SK-N-SH (cell line): ENCODE measurements around the gene ZNF511. TPM values are rescaled to one million over a fixed set of nuclear protein-coding genes. Genes with fewer than 3 reads are reported as not detected.

Source experiments
- CTCF ChIA-PET: fragments of 300-600, 350-600 bp; formaldehyde crosslinking; extraction: SDS; loops from one replicate; lab custom pipeline; 2021; lab: Yijun Ruan, JAX
- POLR2A ChIA-PET: fragments of 350-600 bp; sonication (Branson Sonifier 250); formaldehyde crosslinking; extraction: SDS; loops from one replicate; lab custom pipeline; 2020; ENCODE audit warnings: antibody characterized with exemption, inconsistent platforms; lab: Yijun Ruan, JAX
- DNase-seq: peaks from one replicate; pipeline ENCODE4 v3.0.0; 2012
- H2AFZ ChIP-seq: fragments of 200-600 bp; sonication (generic); 2 replicates; pipeline ENCODE4 v1.8.1; 2016; ENCODE audit warnings: antibody characterized with exemption, mild to moderate bottlenecking, low read depth
- H3F3A ChIP-seq: fragments of 200-600 bp; sonication (generic); replicated peaks from 2 replicates; pipeline ENCODE3; 2016; ENCODE audit warnings: antibody characterized with exemption, mild to moderate bottlenecking; ENCODE audit not compliant: insufficient read depth
- H3K27ac ChIP-seq, 2 experiments: fragments of 200-500 bp in 1 of 2; fragments of 200-600 bp in 1 of 2; sonication (Bioruptor generic) in 1 of 2; sonication (generic), shearing (Covaris generic) in 1 of 2; 2 replicates each; pipeline versions ENCODE4 v1.5.1 to v1.6.1; 2014 to 2016; ENCODE audit warnings: low read depth in 2 of 2, inconsistent platforms in 1 of 2, low read length in 1 of 2, mild to moderate bottlenecking in 1 of 2, mixed read lengths in 1 of 2
- H3K27me3 ChIP-seq: fragments of 200-600 bp; sonication (generic), shearing (Covaris generic); 2 replicates; pipeline ENCODE4 v1.6.1; 2016; ENCODE audit warnings: mixed run types; ENCODE audit not compliant: insufficient read depth
- H3K36me3 ChIP-seq, 2 experiments: fragments of 200-500 bp in 1 of 2; fragments of 200-600 bp in 1 of 2; sonication (Bioruptor generic) in 1 of 2; sonication (generic) in 1 of 2; replicated peaks in 1 of 2; 2 replicates each; pipeline versions ENCODE3 to v1.5.1; 2014 to 2016; ENCODE audit warnings: low read length in 1 of 2, mild to moderate bottlenecking in 1 of 2; ENCODE audit not compliant: insufficient read depth in 2 of 2, control insufficient read depth in 1 of 2
- H3K4me1 ChIP-seq, 2 experiments: fragments of 200-500 bp in 1 of 2; fragments of 200-600 bp in 1 of 2; sonication (Bioruptor generic) in 1 of 2; sonication (generic), shearing (Covaris generic) in 1 of 2; 2 replicates each; pipeline versions ENCODE4 v1.5.1 to v1.6.1; 2014 to 2016; ENCODE audit warnings: low read depth in 1 of 2, low read length in 1 of 2, mixed run types in 1 of 2; ENCODE audit not compliant: insufficient read depth in 2 of 2, control insufficient read depth in 1 of 2
- H3K4me2 ChIP-seq: fragments of 200-600 bp; sonication (generic), shearing (Covaris generic); 2 replicates; pipeline ENCODE4 v1.6.1; 2017; ENCODE audit warnings: mixed run types
- H3K4me3 ChIP-seq, 2 experiments: fragments of 200-500 bp in 1 of 2; fragments of 200-600 bp in 1 of 2; sonication (Bioruptor generic) in 1 of 2; sonication (generic), shearing (Covaris generic) in 1 of 2; 2 replicates each; pipeline versions ENCODE4 v1.5.1 to v1.8.1; 2014 to 2016; ENCODE audit warnings: low read depth in 2 of 2, inconsistent platforms in 1 of 2, low read length in 1 of 2, mild to moderate bottlenecking in 1 of 2, mixed read lengths in 1 of 2, moderate library complexity in 1 of 2
- H3K79me2 ChIP-seq: fragments of 200-600 bp; sonication (generic); 2 replicates; pipeline ENCODE4 v1.8.1; 2017; ENCODE audit warnings: mild to moderate bottlenecking; ENCODE audit not compliant: insufficient read depth
- H3K9ac ChIP-seq: fragments of 200-600 bp; sonication (generic); 2 replicates; pipeline ENCODE4 v1.6.1; 2017; ENCODE audit warnings: mixed run types
- H3K9me2 ChIP-seq: fragments of 200-600 bp; sonication (generic); 2 replicates; pipeline ENCODE4 v1.6.1; 2017; ENCODE audit warnings: mixed run types
- H3K9me3 ChIP-seq: fragments of 200-600 bp; sonication (generic); 2 replicates; pipeline ENCODE4 v1.6.1; 2017; ENCODE audit warnings: mixed run types, mild to moderate bottlenecking, moderate library complexity
- H4K20me1 ChIP-seq: fragments of 200-600 bp; sonication (generic); 2 replicates; pipeline ENCODE4 v1.6.1; 2017; ENCODE audit warnings: mild to moderate bottlenecking, mixed run types; ENCODE audit not compliant: insufficient read depth
- CTCF ChIP-seq: fragments of 200-600 bp; sonication (generic); IDR thresholded peaks from 2 replicates; pipeline ENCODE4 v1.6.1; 2017; ENCODE audit warnings: antibody characterized with exemption, mild to moderate bottlenecking, moderate library complexity
- EP300 ChIP-seq, 2 experiments: IDR thresholded peaks; 2 replicates each; pipeline versions ENCODE4 v1.4.0 to v1.6.1; 2012; ENCODE audit warnings: borderline replicate concordance in 1 of 2, low read depth in 1 of 2, low read length in 1 of 2
- FOSL2 ChIP-seq: IDR thresholded peaks from 2 replicates; pipeline ENCODE4 v1.4.0; 2012; ENCODE audit warnings: low read depth, mild to moderate bottlenecking, moderate library complexity, borderline replicate concordance
- GABPA ChIP-seq: IDR thresholded peaks from 2 replicates; pipeline ENCODE4 v1.4.0; 2012; ENCODE audit warnings: low read depth, mild to moderate bottlenecking
- MXI1 ChIP-seq: IDR thresholded peaks from 2 replicates; pipeline ENCODE4 v1.6.1; 2012; ENCODE audit warnings: mild to moderate bottlenecking, low read depth, low read length, improper control_type of control experiment
- NRF1 ChIP-seq: IDR thresholded peaks from 2 replicates; pipeline ENCODE4 v1.6.1; 2012; ENCODE audit warnings: low read depth, mild to moderate bottlenecking, low read length
- RAD21 ChIP-seq: IDR thresholded peaks from 2 replicates; pipeline ENCODE4 v1.6.1; 2012; ENCODE audit warnings: mild to moderate bottlenecking, low read length
- RCOR1 ChIP-seq: fragments of 150-350 bp; IDR thresholded peaks from 2 replicates; pipeline ENCODE4 v1.6.1; 2017; ENCODE audit warnings: antibody characterized with exemption, low read length
- USF1 ChIP-seq: IDR thresholded peaks from 2 replicates; pipeline ENCODE4 v1.4.0; 2012; ENCODE audit warnings: low read depth, borderline replicate concordance
- YY1 ChIP-seq: IDR thresholded peaks from 2 replicates; pipeline ENCODE4 v1.4.0; 2012; ENCODE audit warnings: low read depth, mild to moderate bottlenecking
- WGBS: methylation state at CpG from one replicate; pipeline ENCODE4 v1.1.6; 2017; ENCODE audit warnings: low lambda C conversion rate; 5-methylcytosine and 5-hydroxymethylcytosine counted together
- polyA plus RNA-seq, 3 experiments: library from polyadenylated mRNA; depleted of rRNA; stranded (reverse); fragments of >200 nt; gene quantifications; 2 replicates each; pipeline ENCODE4 v1.2.3, GENCODE V29; 2012
- TF ChIP-seq, protein P1 (sequence below): IDR thresholded peaks from 2 replicates; pipeline ENCODE4; 2012
- TF ChIP-seq, protein P2 (sequence below): IDR thresholded peaks from 2 replicates; pipeline ENCODE4 v1.4.0; 2012; ENCODE audit warnings: low read depth

Gene ZNF511
- polyA plus RNA-seq, 1 of the 3 experiments (the other 2 are of a cell fraction), result 62.3 TPM

- peak overlapping the region; percentile 94 for H3K9ac ChIP-seq
- H3K27me3 ChIP-seq, result no peaks in the 10 kb centered on the region
- H3K27ac ChIP-seq, result peak overlapping the region; percentile 93 to 97
- no peaks in the 10 kb centered on the region for H3K9me2 ChIP-seq
- peak; percentile 99 for DNase-seq
- H3K4me3 ChIP-seq, result peak overlapping the region; percentile 97 to 98
- CTCF ChIA-PET, result interaction anchor here (4.3 kb wide), 1 partner anchor 20 kb away, joined by 24 read pairs; no protein-coding TSS in a partner anchor
- TF ChIP-seq FOSL2, result no peak
- TF ChIP-seq, protein P1, sequence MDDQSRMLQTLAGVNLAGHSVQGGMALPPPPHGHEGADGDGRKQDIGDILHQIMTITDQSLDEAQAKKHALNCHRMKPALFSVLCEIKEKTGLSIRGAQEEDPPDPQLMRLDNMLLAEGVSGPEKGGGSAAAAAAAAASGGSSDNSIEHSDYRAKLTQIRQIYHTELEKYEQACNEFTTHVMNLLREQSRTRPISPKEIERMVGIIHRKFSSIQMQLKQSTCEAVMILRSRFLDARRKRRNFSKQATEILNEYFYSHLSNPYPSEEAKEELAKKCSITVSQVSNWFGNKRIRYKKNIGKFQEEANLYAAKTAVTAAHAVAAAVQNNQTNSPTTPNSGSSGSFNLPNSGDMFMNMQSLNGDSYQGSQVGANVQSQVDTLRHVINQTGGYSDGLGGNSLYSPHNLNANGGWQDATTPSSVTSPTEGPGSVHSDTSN, result no peak
- TF ChIP-seq, protein P2, sequence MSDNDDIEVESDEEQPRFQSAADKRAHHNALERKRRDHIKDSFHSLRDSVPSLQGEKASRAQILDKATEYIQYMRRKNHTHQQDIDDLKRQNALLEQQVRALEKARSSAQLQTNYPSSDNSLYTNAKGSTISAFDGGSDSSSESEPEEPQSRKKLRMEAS, result no peak
- TF ChIP-seq YY1, result no peak
- TF ChIP-seq MXI1, result no peak
- TF ChIP-seq NRF1, result no peak
- no peak for TF ChIP-seq GABPA
- no peak for TF ChIP-seq RCOR1
- TF ChIP-seq USF1, result no peak
- TF ChIP-seq RAD21, result no peak
- TF ChIP-seq CTCF, result no peak
- no peak for TF ChIP-seq EP300 (IDR thresholded peaks at IDR 0.05; ENCODE audit: borderline replicate concordance in 1 of 2, low read depth in 1 of 2, low read length in 1 of 2)
- peak overlapping the region; percentile 96 for H3K4me2 ChIP-seq
- H3K79me2 ChIP-seq, result peaks cover 47% of the 10 kb centered on the region
- peaks cover 11 to 26% of the 10 kb centered on the region in 2 experiments for H3K36me3 ChIP-seq
- H3K4me1 ChIP-seq, result peaks cover 8 to 19% of the 10 kb centered on the region in 2 experiments; a peak in 2 of 4 replicates
- peak overlapping the region; percentile 92 for H2AFZ ChIP-seq
- peaks cover 13% of the 10 kb centered on the region for H3F3A ChIP-seq
- H3K9me3 ChIP-seq, result no peaks in the 10 kb centered on the region
- H4K20me1 ChIP-seq, result peaks cover 43% of the 10 kb centered on the region
- POLR2A ChIA-PET, result no interaction called here
- 45% methylated on average over 25 of the region's 46 CpGs for WGBS
Observed at GRCh38 chr10:133309100-133309719, 496 bp downstream of the ZNF511 start.
